ENCODE data around the gene RBM3.
"Not testable (repeated sequence)": the region's sequence is repeated elsewhere in the genome, so short reads cannot be mapped to it uniquely, and the experiment has no call there.

The RBM3 gene

GRCh38 chrX:48574270-48575266 is at the start of gene RBM3:
RBM3 (plus strand) TSS chrX:48574484; CDS start chrX:48575181, 697 bp downstream.
- DNase-seq = peak; percentile 73 to 79

- not testable (repeated sequence) for DNase-seq
Measured at GRCh38 chrX:48525853-48526252, 48.4 kb upstream of the RBM3 start.

- no peak for DNase-seq
Measured at GRCh38 chrX:48530736-48531135, 43.5 kb upstream of the RBM3 start.

DNA sequence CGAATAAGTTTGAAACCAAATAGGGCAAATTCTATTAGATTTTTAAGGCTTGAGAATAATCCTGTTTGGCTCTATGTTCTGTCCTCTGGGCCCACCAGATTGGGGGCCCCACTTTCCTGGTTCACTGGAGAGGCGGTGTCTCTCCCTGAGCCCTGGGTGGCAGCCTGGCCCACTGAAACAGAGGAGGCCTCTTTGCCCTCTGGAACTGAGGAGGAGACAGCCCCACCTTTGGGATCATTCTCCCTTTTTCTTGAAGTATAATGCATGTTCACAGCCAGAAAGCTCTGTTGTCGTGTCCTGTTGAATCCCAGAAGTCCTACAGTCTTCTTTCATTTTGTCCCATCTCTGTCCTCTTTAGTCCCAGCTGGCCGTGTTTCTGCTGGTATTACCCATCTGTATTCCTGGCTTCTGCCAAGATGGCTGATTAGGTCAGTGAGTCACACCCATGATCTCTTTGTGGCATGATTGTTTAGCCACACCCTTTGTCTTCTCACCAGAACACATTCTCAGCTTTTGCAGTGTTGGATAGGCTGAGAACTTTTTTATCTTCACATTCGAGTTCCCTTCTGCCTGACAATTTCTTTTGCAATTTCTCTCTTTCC is 42.8 kb upstream of the RBM3 start:
- no peak for DNase-seq

GRCh38 chrX:48532161-48532560 is 42.1 kb upstream of the RBM3 start:
- no peak for DNase-seq

- no peak for DNase-seq
Measured at GRCh38 chrX:48533165-48533564, 41.1 kb upstream of the RBM3 start.

- DNase-seq = no peak
Measured at GRCh38 chrX:48538641-48539344, 35.5 kb upstream of the RBM3 start.

GRCh38 chrX:48539345-48540027 is 34.8 kb upstream of the RBM3 start, which contains the start of gene TBC1D25:
TBC1D25 (plus strand) TSS chrX:48539714; CDS start chrX:48539798, 84 bp downstream.
- peak; percentile 88 to 94 for DNase-seq

DNA sequence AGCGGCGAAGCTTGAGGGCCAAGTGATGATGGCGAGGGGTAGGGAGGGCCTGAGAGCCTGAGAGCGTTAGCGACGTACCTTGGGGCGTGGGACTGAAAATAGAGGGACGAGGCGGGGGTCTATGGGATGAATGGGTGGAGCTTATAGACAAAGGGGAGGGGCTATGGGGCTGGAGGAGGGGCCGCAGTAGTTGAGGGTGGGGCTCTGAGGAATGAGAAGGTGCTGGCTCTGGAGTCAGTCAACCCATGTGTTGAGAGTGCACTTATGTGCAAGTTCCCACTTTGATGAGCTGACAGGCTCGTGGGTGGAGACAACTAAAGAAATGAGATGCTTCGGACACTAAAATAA is 34.3 kb upstream of the RBM3 start:
- DNase-seq = no peak

- DNase-seq = no peak
Measured at GRCh38 chrX:48540480-48540879, 33.8 kb upstream of the RBM3 start.

DNA sequence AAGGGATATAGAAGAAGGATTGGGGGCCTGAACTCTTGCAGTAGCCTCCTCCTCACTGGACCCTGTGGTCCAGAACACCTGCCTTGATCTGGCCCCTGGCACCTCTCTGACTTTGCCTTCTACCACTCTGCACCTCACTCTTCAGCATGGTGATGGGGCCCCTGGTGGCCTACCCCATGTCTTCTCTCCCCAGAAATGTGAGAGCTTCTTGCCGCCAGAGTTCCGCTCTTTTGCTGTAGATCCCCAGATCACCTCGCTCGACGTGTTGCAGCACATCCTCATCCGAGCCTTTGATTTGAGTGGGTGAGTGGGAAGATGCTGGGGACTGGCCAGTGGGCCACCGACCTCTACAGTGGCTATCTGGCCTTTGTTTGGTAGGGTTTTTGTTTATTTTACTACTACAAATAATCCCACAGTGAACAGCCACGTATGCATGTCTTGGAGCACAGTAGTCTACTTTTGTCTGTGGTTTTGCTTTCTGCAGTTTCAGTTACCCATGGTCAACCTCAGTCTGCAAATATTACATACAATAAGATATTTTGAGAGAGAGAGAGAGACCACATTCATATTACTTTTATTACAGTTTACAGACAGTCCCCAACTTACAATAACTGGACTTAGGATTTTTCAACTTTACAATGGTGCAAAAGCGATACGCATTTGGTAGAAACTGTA is 33.0 kb upstream of the RBM3 start:
- no peak for DNase-seq

GRCh38 chrX:48548871-48549270 is 25.4 kb upstream of the RBM3 start:
- no peak for DNase-seq

DNA sequence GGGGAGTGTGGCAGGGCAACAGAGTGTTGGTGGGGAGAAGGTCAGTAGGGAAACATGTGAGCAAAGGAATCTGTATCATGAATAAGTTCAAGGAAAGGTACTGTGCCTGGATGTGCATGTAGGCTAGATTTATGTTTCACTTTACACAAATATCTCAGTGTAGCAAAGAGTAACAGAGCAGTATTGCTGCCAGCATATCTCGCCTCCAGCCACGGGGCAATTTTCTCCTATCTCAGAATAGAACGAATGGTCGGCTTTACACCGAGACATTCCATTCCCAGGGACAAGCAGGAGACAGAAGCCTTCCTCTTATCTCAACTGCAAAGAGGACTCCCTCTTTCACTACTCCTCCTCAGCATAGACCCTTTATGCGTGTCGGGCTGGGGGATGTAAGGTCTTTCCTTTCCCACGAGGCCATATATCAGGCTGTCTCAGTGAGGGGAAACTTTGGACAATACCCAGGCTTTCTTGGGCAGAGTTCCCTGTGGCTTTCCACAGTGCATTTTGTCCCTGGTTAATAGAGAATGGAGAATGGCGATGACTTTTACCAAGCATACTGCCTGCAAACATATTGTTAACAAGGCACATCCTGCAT is 18.5 kb upstream of the RBM3 start:
- DNase-seq = not testable (repeated sequence)

- no peak for DNase-seq
Measured at GRCh38 chrX:48558271-48558670, 16.0 kb upstream of the RBM3 start.

GRCh38 chrX:48559636-48560035 is 14.6 kb upstream of the RBM3 start:
- DNase-seq = no peak

DNA sequence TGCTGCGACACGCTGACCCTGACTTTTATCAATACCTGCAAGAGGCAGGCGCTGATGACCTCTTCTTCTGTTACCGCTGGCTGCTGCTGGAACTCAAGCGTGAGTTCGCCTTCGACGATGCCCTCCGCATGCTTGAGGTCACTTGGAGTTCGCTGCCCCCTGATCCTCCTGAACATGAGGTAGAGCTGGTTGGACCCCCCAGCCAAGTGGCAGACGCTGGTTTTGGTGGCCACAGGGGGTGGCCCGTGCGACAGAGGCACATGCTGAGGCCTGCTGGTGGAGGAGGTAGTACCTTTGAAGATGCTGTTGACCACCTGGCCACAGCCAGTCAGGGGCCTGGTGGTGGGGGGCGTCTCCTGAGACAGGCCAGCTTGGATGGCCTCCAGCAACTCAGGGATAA is 14.2 kb upstream of the RBM3 start:
- DNase-seq = no peak

DNA sequence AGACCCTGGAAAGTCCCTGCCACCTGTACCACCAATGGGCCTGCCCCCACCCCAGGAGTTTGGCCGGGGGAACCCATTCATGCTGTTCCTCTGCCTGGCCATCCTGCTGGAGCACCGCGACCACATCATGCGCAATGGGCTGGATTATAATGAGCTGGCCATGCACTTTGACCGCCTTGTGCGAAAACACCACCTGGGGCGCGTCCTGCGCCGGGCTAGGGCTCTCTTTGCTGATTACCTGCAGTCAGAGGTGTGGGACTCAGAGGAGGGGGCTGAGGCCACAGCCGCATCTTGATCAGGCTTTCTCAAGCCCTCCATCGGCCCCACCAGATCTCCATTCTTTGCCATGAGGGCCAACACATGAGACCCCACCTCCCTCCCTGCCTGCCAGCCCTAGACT is 13.6 kb upstream of the RBM3 start:
- no peak for DNase-seq

DNA sequence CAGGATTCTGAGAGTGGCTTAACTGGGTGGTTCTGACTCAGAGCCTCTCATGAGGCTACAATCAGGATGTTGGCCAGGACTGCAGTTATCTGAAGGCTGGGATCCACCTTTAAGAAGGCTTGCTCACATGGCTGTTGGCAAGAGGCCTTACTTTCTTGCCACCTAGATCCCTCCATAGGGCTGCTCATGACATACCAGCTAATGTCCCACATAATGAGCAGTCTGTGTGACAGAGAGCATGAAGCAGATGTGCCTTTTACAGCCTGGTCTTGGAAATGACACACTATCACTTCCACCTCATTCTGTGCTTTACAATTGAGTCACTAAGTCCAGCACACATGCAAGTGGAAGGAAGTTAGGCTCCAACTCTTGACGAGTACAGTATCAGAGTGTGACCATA is 4.3 kb upstream of the RBM3 start:
- no peak for DNase-seq

DNA sequence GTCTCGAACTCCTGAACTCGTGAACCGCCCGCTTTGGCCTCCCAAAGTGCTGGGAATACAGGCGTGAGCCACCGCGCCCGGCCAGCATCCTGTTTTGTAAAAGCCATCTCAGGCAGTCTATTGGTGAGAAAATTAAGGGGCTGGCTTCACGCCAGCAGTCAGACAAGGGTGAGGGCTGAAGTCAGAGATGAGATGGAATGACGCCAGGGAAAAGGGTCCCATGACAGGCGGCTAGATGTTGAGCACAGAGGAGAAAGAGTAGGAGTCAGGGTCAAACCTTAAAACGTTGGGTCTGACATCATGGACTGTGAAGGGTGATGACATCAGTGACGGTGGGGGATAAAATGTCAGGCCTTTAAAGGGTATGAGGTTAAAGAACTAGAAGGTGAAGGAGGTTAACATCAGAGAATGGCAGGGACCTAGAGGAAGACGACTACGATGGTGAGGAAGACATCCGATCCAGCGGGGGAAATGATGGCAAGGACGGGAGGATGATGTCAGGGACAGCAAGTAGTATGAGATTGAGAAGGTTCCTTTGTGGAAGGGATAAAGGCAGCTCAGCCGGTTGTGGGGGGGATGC is 504 bp upstream of the RBM3 start:
- peak; percentile 54 to 64 for DNase-seq

DNA sequence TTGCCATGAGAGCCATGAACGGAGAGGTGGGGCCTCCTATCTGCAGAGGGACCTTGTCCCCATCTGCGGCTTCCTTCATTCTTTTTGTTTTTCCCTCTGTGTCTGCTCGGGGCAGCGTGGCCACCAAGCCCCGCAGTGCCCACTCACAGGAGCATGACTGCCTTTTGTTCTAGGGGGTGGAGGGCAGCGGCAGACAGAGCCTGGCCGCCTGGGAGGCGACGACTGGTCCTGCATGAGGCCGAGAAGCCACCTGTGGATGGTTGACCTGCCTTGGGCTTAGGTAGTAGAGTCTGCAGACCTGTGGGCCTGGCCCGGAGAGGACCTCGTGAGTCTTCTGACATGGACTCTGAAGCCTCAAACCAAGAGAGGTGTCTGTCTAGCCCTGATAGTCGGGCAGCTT is 1.4 kb downstream of the RBM3 start:
- no peak for DNase-seq

- DNase-seq = no peak
Measured at GRCh38 chrX:48576108-48576507, 1.8 kb downstream of the RBM3 start.

All from SHP77 (cell line).